Osteoblast (primary cell): Measurements from ENCODE around the gene SEMA7A. TPM values are rescaled to one million over a fixed set of nuclear protein-coding genes. Genes with fewer than 3 reads are reported as not detected.

ENCODE experiments used
- DNase-seq: peaks from one replicate; pipeline ENCODE4 v3.0.0; 2011; ENCODE audit warnings: low spot score, mixed read lengths; ENCODE audit not compliant: insufficient read length; ENCODE audit errors: missing footprints
- H2AFZ ChIP-seq: 2 replicates; pipeline ENCODE4 v1.6.0; 2011; ENCODE audit warnings: mild to moderate bottlenecking, low read length
- H3K27ac ChIP-seq: 2 replicates; pipeline ENCODE4 v1.5.1; 2011; ENCODE audit warnings: mild to moderate bottlenecking, low read depth, low read length, moderate library complexity
- H3K27me3 ChIP-seq: 2 replicates; pipeline ENCODE4 v1.6.0; 2012; ENCODE audit warnings: mild to moderate bottlenecking, control low read depth, inconsistent platforms, low read length, moderate library complexity; ENCODE audit not compliant: insufficient read depth
- H3K36me3 ChIP-seq: 2 replicates; pipeline ENCODE4 v1.5.1; 2011; ENCODE audit warnings: mild to moderate bottlenecking, low read length, control low read depth, moderate library complexity; ENCODE audit not compliant: insufficient read depth
- H3K4me1 ChIP-seq: 2 replicates; pipeline ENCODE4 v1.5.1; 2011; ENCODE audit warnings: mild to moderate bottlenecking, low read length, control low read depth, moderate library complexity; ENCODE audit not compliant: insufficient read depth
- H3K4me2 ChIP-seq: 2 replicates; pipeline ENCODE4 v1.6.0; 2011; ENCODE audit warnings: mild to moderate bottlenecking, low read length; ENCODE audit not compliant: insufficient read depth
- H3K4me3 ChIP-seq: fragments of 200-600 bp; sonication (generic); 3 replicates; pipeline ENCODE4 v1.5.1; 2012; ENCODE audit warnings: mild to moderate bottlenecking, low read length, inconsistent platforms; ENCODE audit not compliant: insufficient read depth
- H3K79me2 ChIP-seq: 2 replicates; pipeline ENCODE4 v1.6.0; 2012; ENCODE audit warnings: mild to moderate bottlenecking, low read length, control low read depth, inconsistent platforms; ENCODE audit not compliant: insufficient read depth
- H3K9me3 ChIP-seq: 2 replicates; pipeline ENCODE4 v1.5.1; 2011; ENCODE audit warnings: low read depth, low read length, control low read depth
- H4K20me1 ChIP-seq: 2 replicates; pipeline ENCODE4 v1.6.0; 2012; ENCODE audit warnings: mild to moderate bottlenecking, low read length, control low read depth; ENCODE audit not compliant: insufficient read depth
- CTCF ChIP-seq: IDR thresholded peaks from 2 replicates; pipeline ENCODE4 v1.5.1; 2011; ENCODE audit warnings: mild to moderate bottlenecking, low read depth, low read length, moderate library complexity; ENCODE audit errors: extremely low read depth
- total RNA-seq: library from RNA; depleted of rRNA; stranded (reverse); fragments of >200 nt; gene quantifications from 2 replicates; pipeline ENCODE4 v1.2.3, GENCODE V29; 2012

The SEMA7A gene
- total RNA-seq, 1 donor, result 30.4 TPM

- H3K27me3 ChIP-seq, result no peaks in the 10 kb centered on the region
- H4K20me1 ChIP-seq, result no peaks in the 10 kb centered on the region
- peak overlapping the region; percentile 15 for H3K27ac ChIP-seq
- H3K36me3 ChIP-seq, result no peaks in the 10 kb centered on the region
- no peak overlapping the region for H3K4me2 ChIP-seq
- TF ChIP-seq CTCF, result no peak
- no peaks in the 10 kb centered on the region for H3K9me3 ChIP-seq
- no peak overlapping the region for H3K4me3 ChIP-seq
- H3K79me2 ChIP-seq, result no peaks in the 10 kb centered on the region
- peaks cover 18% of the 10 kb centered on the region for H3K4me1 ChIP-seq
- no peak for DNase-seq
- peak overlapping the region; percentile 57 for H2AFZ ChIP-seq
Measured at GRCh38 chr15:74369084-74369745, 64.5 kb downstream of the SEMA7A start.

- Histone ChIP-seq H3K4me2 (no peak overlapping the region), H2AFZ (no peak overlapping the region), H3K36me3 (no peaks in the 10 kb centered on the region), H3K27ac (no peak overlapping the region), H3K4me3 (no peak overlapping the region), H3K9me3 (no peaks in the 10 kb centered on the region), H3K4me1 (peaks cover 14% of the 10 kb centered on the region), H3K79me2 (no peaks in the 10 kb centered on the region), H4K20me1 (no peaks in the 10 kb centered on the region), H3K27me3 (no peaks in the 10 kb centered on the region)
- DNase-seq, result no peak
- TF ChIP-seq CTCF, result no peak
Measured at GRCh38 chr15:74368121-74368520, 65.6 kb downstream of the SEMA7A start.

- Histone ChIP-seq H3K27ac (no peak within 1 kb of the TSS), H3K9me3 (no peaks in the 10 kb centered on the region), H4K20me1 (no peaks in the 10 kb centered on the region), H3K4me2 (peak within 1 kb of the TSS; percentile 73), H3K4me3 (no peak within 1 kb of the TSS), H3K4me1 (peaks cover 14% of the 10 kb centered on the region), H3K79me2 (no peaks in the 10 kb centered on the region), H3K27me3 (no peaks in the 10 kb centered on the region), H2AFZ (no peak within 1 kb of the TSS), H3K36me3 (no peaks in the 10 kb centered on the region)
- TF ChIP-seq CTCF, result no peak
- no peak for DNase-seq
Measured at GRCh38 chr15:74367296-74367854, 66.4 kb downstream of the SEMA7A start, which contains the start of gene CYP11A1. Gene CYP11A1 (minus strand): TSS chr15:74367646. CDS start chr15:74367585, 61 bp downstream.

- H4K20me1 ChIP-seq, result no peaks in the 10 kb centered on the region
- H3K79me2 ChIP-seq, result no peaks in the 10 kb centered on the region
- DNase-seq, result peak; percentile 92
- H3K36me3 ChIP-seq, result no peaks in the 10 kb centered on the region
- peak overlapping the region; percentile 97 for H2AFZ ChIP-seq
- no peaks in the 10 kb centered on the region for H3K9me3 ChIP-seq
- H3K27ac ChIP-seq, result peak overlapping the region; percentile 27
- no peaks in the 10 kb centered on the region for H3K27me3 ChIP-seq
- no peak for TF ChIP-seq CTCF
- peak overlapping the region; percentile 82 for H3K4me3 ChIP-seq
- peak overlapping the region; percentile 73 for H3K4me2 ChIP-seq
- peaks cover 14% of the 10 kb centered on the region for H3K4me1 ChIP-seq
Measured at GRCh38 chr15:74365598-74366445, 67.9 kb downstream of the SEMA7A start.
